SK-N-SH (cell line): ENCODE results near the gene RASA3.

ENCODE experiments used
- ELF1 ChIP-seq: IDR thresholded peaks from 2 replicates; pipeline ENCODE4 v1.4.0; 2012
- EP300 ChIP-seq, 2 experiments: IDR thresholded peaks; 2 replicates each; pipeline versions ENCODE4 v1.4.0 to v1.6.1; 2012; ENCODE audit warnings: borderline replicate concordance in 1 of 2, low read depth in 1 of 2, low read length in 1 of 2

- no peak for TF ChIP-seq EP300 (IDR thresholded peaks at IDR 0.05; ENCODE audit: borderline replicate concordance in 1 of 2, low read depth in 1 of 2, low read length in 1 of 2)
- no peak for TF ChIP-seq ELF1
These were observed 82.8 kb downstream of the RASA3 start for GRCh38 chr13:114049626-114050101.
